Frontal cortex (tissue), 4 donors: ENCODE results near the gene KANSL1L. TPM values are rescaled to one million over a fixed set of nuclear protein-coding genes. Genes with fewer than 3 reads are reported as not detected.
"Not testable (repeated sequence)": the region's sequence is repeated elsewhere in the genome, so short reads cannot be mapped to it uniquely, and the experiment has no call there.

Experiments used
- DNase-seq, 2 donors: peaks; one replicate each; pipeline ENCODE4 v3.0.0; 2012; ENCODE audit warnings: low spot score in 2 of 2
- FAIRE-seq: peaks from 2 replicates; lab custom pipeline; 2012; peaks lifted over from hg19 to GRCh38; lab: Jason Lieb, UNC
- total RNA-seq: library from RNA; depleted of rRNA; stranded (reverse); fragments of >200 nt; gene quantifications from one replicate; pipeline ENCODE4 v1.2.3, GENCODE V29; 2014
- donor health status: control.
- donor health status: control.
- donor health status: control.

The KANSL1L gene, protein sequence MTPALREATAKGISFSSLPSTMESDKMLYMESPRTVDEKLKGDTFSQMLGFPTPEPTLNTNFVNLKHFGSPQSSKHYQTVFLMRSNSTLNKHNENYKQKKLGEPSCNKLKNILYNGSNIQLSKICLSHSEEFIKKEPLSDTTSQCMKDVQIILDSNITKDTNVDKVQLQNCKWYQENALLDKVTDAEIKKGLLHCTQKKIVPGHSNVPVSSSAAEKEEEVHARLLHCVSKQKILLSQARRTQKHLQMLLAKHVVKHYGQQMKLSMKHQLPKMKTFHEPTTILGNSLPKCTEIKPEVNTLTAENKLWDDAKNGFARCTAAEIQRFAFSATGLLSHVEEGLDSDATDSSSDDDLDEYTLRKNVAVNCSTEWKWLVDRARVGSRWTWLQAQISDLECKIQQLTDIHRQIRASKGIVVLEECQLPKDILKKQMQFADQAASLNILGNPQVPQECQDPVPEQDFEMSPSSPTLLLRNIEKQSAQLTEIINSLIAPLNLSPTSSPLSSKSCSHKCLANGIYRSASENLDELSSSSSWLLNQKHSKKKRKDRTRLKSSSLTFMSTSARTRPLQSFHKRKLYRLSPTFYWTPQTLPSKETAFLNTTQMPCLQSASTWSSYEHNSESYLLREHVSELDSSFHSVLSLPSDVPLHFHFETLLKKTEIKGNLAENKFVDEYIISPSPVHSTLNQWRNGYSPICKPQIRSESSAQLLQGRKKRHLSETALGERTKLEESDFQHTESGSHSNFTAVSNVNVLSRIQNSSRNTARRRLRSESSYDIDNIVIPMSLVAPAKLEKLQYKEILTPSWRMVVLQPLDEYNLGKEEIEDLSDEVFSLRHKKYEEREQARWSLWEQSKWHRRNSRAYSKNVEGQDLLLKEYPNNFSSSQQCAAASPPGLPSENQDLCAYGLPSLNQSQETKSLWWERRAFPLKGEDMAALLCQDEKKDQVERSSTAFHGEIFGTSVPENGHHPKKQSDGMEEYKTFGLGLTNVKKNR
- total RNA-seq, result 99.1 TPM

DNA sequence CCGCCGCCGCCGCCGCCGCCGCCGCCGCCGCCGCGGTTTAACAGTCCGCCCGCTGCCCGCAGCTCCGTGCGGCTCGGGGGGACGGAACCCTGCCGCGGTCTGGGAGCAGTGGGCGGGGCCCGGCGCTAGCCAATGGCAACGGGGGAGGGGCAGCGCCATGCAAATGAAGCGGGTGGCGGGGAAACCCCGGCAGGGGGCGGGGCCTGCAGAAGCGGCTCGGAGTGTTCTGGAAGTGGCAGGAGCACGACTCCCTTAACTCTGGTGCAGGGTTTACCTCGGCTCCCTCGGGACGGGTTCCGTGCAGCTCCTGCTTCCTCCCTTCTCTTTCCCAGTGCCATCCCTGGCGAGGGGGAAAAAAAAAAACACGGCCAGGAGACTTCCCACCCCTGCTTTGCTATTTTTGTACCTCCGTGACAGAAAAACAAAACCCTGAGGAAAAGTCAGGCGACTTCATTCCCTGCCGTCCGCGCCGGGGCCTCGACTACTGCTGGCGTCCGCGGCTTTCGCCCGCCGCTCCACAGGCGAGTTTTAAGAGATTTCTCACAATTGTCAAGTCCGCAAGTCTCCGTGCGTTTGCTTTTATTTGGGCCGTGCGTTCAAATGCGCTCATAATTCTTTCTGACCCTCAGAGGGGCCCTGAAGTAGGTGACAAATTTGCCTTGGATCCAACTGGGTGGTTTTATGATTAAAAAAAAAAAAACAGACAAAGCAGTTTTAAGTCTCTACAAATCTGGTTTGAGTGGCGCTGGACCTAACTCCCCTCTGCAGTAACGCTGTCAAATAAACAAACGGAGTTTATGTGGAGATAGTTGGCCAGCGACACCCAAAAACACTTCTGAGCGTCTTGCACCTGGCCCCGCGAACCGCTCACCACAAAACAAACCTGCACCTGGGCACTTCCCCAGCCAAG lies at the start of gene KANSL1L:
Gene KANSL1L (minus strand): TSS at position 101 of the 910 bp plus-strand sequence. CDS start 16,827 bp downstream, outside the sequence.
- DNase-seq, result peak; percentile 92
- FAIRE-seq, result no peak

DNA sequence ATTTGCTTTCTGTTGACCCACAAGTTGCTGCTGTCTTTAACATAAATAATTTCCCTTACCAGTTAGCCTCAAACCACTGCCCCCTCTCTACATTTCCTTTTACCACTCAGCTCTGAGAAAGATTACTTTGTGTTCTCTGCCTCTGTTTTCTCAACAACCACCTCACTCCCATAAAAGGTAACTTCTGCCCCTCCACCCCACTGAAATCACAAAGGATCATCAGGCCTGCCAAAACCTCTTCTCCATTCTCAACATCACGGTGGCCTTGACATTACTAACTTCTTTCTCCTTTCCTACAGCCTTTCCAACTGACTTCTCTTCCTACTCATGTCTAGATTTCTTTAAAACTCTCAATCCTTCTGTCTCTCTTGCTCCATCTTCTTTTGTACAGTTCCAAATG lies 43.9 kb upstream of the KANSL1L start:
- no peak for DNase-seq

DNA sequence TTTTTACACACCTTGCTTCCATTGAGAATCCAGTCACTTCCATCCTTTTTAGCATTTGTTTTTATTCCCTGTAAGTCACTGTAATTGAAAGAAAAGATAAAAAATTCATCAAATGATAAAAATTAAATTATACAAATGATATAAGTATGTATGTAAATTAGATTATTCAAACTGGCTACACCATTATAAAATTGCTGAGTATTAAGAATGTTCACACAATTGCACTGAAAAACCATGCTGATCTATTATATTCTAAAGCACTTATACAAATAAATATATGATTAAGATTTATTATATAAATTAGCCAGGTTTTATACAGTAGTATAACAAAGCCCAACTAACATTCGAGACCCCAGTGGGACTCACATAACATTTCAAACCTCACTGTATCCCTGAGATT lies 39.0 kb upstream of the KANSL1L start:
- no peak for DNase-seq
- FAIRE-seq, result no peak

More for the DNA sequence above, 43.9 kb upstream of the KANSL1L start:
- FAIRE-seq, result no peak

DNA sequence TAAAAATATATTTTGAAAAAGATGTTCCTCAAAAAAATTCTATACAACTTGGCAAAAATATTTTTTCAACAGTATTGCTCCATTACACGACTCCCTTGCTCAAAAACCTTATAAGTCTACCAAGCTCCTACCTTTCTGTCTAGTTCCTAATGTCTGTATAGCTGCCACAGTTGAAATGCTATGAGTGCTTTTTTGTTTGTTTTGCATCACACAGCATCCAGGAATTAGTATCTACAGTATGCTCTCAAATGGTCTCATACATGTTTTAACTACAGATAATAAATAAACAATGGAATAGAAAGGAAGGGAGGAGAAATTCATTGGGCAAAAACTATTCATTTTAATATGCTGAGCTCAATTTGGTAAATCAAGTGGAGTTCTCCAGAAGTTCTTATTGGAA lies 36.7 kb upstream of the KANSL1L start:
- no peak for DNase-seq
- no peak for FAIRE-seq

DNA sequence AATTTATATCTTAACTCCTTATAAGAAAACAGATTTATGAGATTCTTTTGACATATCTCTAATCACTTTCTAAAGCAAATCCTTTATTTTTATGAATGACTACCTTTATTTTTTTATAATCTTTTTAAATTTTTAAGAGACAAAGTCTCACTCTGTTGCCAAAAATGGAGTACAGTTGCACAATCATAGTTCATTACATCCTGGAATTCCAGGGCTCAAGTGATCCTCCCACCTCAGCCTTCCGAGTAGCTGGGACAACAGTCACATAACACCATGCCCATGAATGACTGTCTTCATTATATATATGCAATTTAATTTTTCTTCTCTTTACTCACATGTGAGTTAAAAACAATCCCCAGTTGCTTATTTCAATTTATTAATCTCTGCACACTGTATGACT lies 32.3 kb upstream of the KANSL1L start:
- DNase-seq (no peak), FAIRE-seq (no peak)

DNA sequence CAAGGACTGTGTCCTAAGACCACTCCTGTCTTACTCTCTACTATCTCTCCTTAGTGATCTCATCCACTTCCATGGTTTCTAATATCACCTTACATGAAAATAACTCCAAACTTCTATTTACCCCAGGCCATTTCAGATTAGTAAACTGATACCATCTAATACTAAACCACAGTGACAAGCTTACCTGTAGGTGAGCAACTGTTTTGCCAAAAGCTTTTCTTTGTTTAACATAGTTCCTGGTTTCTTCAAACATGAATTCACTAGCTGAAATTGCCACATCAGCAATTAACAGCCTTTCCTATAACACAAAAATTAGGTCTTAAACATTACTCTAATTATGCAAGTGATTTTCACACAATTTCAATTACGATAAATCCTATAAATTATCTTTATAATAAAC lies 31.9 kb upstream of the KANSL1L start:
- FAIRE-seq, result peak; percentile 70
- DNase-seq, result no peak

DNA sequence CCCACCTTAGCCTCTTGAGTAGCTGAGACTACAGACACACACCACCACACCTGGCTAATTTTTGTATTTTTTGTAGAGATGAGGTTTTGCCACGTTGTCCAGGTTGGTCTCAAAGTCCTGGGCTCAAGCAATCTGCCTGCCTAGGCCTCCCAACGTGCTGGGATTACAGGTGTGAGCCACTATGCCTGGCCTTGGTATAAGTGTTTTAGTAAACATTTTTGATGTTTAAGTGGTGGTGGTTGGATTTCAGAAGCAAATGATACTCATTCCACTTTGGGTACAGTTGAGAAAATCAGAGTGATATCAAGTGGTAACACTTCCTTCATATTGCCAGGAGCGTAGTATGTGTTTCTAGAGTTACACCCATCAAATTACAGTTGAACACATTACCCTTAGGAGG lies 28.6 kb upstream of the KANSL1L start:
- FAIRE-seq (no peak), DNase-seq (no peak)

DNA sequence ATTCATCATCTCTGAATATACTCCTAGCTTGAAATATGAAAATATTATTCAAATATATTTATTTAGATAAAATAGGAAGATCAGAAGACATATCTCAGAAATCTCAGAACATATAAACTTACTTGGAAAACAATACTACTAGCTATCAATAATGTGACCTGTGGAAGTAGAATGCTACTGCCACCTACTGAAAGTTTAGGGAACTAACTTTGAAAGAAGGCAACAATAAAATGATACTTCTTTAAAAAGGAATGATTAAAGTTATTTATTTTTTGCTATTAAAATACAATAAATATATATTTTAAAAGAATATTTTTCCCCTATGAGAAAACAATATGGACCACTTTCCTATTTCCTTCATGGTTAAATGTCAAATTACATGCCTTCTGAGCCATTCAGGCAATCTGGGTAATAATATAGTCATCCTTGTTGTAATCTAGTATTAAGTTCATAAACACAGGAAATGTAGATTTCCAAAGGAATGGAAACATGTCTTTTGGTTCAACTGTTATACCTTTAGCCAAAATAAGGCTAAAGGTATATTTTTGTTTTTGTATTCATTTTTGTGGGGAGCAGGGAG lies 28.1 kb upstream of the KANSL1L start:
- peak; percentile 99 for FAIRE-seq
- no peak for DNase-seq

DNA sequence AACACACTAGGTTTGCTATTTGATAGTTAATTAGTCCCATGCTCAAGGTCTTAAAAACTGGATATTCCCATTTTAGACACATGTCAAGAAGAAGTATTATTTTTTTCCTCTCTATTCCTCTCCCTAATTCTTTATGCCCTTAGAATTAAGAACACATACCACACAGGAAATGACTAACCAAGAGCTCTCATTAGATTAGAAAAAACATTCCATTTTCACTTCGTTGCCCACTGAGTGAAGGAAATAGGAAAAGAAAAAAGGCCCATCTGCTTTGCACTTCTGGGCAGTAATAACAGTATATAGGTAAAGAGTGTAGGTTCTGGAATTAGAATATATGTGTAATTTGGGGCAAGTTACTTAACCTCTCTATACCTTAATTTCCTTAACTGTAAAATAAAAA lies 27.1 kb upstream of the KANSL1L start:
- FAIRE-seq, result no peak
- no peak for DNase-seq

DNA sequence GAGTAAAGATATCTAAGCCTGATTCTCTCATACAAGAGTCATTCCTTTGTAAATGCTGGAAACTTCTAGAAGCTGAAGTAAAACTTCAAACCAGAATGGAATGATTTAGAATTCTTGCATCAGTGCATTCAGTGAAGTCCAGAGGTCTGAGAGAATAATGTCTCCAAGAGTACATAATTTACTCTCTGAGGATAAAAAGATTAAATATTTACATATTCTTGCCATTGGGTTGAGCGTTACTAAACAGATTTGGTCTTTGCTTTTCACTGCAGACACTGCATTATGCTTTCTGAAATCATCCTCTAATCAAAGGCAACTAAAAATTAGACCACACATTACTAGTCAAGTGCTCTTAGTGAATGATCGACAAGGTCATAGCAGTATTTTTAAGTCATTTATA lies 26.5 kb upstream of the KANSL1L start:
- DNase-seq (no peak), FAIRE-seq (no peak)

DNA sequence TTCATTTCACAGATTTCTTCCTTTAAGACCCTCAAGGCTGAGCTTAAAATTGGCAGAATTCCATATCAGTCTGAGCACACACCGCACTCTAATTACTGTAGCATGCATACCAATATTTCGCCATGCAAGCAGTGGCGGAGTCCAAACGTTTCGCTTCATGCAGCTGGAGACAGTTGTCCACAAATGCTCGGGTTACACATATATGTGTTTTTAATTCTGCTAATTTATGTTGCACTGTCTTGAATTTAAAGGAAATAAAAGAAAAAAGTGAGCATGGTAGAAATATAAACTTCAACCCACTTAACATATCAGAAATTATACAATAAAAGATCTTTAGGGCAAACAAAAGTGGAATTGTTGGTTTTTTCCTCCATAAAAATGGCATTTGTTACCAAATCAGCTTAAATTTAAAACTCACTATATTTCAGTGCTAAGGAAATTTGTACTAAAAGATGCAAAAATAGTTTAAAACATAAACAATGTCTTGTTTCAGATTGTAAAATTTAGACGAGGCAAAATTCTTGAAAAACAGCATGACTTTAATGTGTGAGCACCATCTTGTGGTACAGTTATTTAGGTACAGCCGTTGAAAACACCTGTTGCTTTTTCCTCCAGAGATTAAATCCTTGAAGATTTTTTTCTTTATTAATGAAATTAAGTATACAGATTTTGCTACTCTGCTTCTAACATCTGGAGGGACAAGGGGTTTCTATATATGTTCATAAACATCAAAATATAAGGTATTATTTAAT lies 24.1 kb upstream of the KANSL1L start:
- peak; percentile 98 for FAIRE-seq
- peak in 1 of 2 donors; percentile 28 for DNase-seq

DNA sequence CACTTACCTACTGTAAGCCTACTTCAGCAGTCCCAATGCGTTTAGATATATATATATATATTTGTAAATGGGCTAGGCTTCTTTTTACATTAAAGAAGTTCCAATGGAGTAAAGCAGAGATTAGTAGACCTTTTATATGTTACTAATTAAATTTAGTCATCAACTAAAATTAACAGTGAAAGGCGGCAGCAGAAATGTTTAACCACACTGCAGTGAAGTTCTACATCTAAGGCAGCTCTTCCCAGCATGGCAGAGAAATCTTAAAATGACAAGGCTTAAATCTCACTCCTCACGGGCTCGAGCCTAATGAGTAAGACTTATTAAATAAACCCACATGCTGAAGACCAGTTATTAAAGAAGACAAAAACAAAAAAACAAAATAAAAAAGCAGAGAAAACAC lies 19.1 kb upstream of the KANSL1L start:
- DNase-seq, result no peak
- no peak for FAIRE-seq

DNA sequence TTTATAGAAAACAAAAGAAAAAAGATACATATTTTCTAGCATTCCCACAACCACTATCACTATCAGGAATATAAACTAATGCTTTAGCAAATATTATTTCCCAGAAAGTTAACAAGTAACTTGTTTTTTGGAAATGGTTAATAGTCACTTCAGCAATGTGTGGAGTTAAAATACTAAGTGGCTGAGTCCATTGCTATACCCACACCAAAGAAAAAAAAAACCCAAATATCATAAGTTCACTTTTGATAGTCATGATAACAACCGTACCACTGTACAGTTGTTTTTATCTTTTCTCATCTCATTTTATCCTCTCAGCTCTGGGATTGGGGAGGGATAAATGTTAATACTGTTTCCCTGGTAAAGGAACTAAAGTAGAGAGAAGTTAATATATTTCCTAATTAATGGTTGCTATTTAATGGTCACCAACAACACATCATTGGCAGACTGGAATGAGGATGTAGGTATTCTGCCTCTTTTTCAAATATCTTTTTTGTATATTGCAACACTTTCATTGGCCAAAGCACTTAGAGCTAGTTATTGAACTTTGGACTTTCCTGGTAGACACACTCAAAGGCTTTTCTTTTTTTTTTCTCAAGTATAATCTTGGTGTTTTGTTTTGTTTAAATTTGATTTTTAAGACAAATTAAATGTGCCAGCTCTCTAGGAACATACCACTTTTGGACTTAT lies 18.4 kb upstream of the KANSL1L start:
- FAIRE-seq, result no peak
- no peak for DNase-seq

DNA sequence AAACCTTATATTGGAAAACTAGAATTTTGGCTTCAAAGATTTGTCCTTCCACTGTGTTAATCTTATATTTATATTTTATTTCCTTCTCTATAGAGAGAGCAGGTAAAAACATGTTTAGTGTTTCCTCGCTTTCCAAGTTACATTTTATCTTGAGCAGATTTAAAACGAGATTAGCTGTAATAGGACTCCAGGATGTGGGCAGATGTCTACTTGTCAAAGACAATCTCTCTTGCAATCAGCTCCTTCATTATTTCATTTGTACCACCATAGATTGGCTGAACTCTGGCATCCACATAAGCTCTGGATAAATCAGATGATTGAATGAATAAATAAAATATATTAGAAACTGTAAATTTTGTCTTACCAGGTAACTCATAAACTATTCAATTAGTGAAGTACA lies 17.5 kb upstream of the KANSL1L start:
- FAIRE-seq, result no peak
- no peak for DNase-seq

DNA sequence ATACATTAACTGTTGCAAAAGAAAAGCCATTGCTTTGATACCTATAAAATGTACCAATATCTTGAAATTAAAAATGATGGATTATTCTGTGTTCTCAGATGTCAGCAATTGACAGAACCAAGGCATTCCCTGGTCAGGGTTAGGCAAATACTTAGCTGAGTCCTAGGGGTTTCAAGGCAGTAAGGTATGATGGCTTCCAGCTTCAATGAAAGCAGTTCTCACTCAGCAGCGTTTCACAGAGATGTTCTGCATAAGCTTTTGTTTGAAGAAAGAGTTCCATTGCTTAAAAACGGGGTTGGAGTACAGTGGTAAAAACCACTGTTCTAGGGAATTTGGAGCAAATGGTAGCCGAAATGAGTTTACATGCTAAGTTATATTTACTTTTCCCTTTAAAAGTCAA lies 17.0 kb upstream of the KANSL1L start:
- no peak for DNase-seq
- FAIRE-seq, result no peak

DNA sequence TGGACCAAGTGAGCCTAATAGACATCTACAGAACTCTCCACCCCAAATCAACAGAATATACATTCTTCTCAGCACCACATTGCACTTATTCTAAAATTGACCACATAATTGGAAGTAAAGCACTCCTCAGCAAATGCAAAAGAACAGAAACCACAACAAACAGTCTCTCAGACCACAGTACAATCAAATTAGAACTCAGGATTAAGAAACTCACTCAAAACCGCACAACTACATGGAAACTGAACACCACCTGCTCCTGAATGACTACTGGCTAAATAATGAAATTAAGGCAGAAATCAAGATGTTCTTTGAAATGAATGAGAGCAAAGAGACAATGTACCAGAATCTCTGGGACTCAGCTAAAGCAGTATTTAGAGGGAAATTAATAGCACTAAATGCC lies 12.7 kb upstream of the KANSL1L start:
- not testable (repeated sequence) for DNase-seq, FAIRE-seq

DNA sequence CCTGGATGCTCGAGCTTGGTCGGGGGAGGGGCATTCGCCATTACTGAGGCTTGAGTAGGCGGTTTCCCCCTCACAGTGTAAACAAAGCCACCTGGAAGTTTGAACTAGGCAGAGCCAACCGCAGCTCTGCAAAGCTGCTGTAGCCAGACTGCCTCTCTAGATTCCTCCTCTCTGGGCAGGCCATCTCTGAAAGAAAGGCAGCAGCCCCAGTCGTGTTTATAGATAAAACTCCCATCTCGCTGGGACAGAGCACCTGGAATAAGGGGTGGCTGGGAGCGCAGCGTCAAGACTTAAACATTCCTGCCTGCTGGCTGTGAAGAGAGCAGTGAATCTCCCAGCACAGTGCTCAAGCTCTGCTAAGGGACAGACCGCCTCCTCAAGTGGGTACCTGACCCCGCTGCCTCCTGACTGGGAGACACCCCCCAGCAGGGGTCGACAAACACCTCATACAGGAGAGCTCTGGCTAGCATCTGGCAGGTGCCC lies 10.4 kb upstream of the KANSL1L start:
- DNase-seq, FAIRE-seq: not testable (repeated sequence)

DNA sequence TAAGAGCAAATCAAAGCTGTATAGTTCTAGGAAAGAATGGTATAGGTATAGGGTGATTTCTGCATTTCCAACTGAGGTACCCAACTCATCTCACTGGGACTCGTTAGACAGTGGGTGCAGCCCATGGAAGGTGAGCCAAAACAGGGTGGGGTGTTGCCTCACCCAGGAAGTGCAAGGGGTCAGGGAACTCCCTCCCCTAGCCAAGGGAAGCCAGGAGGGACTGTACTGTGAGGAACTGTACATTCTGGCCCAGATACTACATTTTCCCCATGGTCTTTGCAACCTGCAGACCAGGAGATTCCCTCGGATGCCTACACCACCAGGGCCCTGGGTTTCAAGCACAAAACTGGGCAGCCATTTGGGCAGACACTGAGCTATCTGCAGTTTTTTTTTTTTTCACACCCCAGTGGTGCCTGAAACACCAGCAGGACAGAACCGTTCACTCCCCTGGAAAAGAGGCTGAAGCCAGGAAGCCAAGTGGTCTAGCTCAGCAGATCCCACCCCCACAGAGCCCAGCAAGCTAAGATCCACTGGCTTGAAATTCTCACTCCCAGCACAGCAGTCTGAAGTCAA lies 9.9 kb upstream of the KANSL1L start:
- not testable (repeated sequence) for DNase-seq, FAIRE-seq
